ENCODE data around the gene SAFB.
A peak's percentile ranks its signal among the peaks of the same experiment; 100 is the strongest.

The SAFB gene

GRCh38 chr19:5671600-5671999 lies 48.7 kb downstream of the SAFB start:
- DNase-seq, result no peak

- DNase-seq, result no peak
Observed at GRCh38 chr19:5672708-5673459, 50.0 kb downstream of the SAFB start.

GRCh38 chr19:5673752-5674151 lies 50.9 kb downstream of the SAFB start:
- DNase-seq, result no peak

GRCh38 chr19:5674714-5675113 lies 51.8 kb downstream of the SAFB start:
- DNase-seq, result no peak

GRCh38 chr19:5676105-5676771 lies 53.4 kb downstream of the SAFB start:
- DNase-seq, result no peak

- no peak for DNase-seq
Observed at GRCh38 chr19:5676772-5677105, 53.9 kb downstream of the SAFB start.

GRCh38 chr19:5677136-5677535 lies 54.3 kb downstream of the SAFB start:
- DNase-seq, result no peak

- DNase-seq, result no peak
Observed at GRCh38 chr19:5677580-5677979, 54.7 kb downstream of the SAFB start.

GRCh38 chr19:5678071-5678718 lies 55.3 kb downstream of the SAFB start:
- no peak for DNase-seq

- DNase-seq, result no peak
Observed at GRCh38 chr19:5679289-5680083, 56.6 kb downstream of the SAFB start.

GRCh38 chr19:5680084-5680436 lies 57.2 kb downstream of the SAFB start:
- DNase-seq, result no peak

GRCh38 chr19:5680437-5681368 lies 57.8 kb downstream of the SAFB start, which contains the start of the genes HSD11B1L and MICOS13:
Gene HSD11B1L, plus strand, starts transcription at chr19:5681027. Its CDS starts 3,806 bp downstream, at chr19:5684833.
Gene MICOS13, minus strand, starts transcription at chr19:5680516. Its CDS starts 30 bp downstream, at chr19:5680486.
- peak; percentile 98 for DNase-seq

- DNase-seq, result no peak
Observed at GRCh38 chr19:5681391-5682106, 58.7 kb downstream of the SAFB start.

GRCh38 chr19:5682107-5682482 lies 59.2 kb downstream of the SAFB start:
- no peak for DNase-seq

GRCh38 chr19:5683177-5683886 lies 60.4 kb downstream of the SAFB start:
- DNase-seq, result no peak

- DNase-seq, result no peak
Observed at GRCh38 chr19:5684694-5685430, 62.0 kb downstream of the SAFB start.

GRCh38 chr19:5686326-5686646 lies 63.4 kb downstream of the SAFB start:
- DNase-seq, result no peak

GRCh38 chr19:5686647-5687359 lies 63.9 kb downstream of the SAFB start:
- peak; percentile 98 for DNase-seq

All from T1000 (cell line).